HG03520 (cell line): Measurements from ENCODE around the gene LRRC9.
"Not testable (repeated sequence)": the region's sequence is repeated elsewhere in the genome, so short reads cannot be mapped to it uniquely, and the experiment has no call there.

ENCODE experiments used
- ATAC-seq: cut with Tn5 transposase; IDR thresholded peaks from one replicate; pipeline ENCODE4 v1.9.1; 2021; ENCODE audit warnings: mild to moderate bottlenecking, moderate library complexity; ENCODE audit not compliant: unreplicated experiment

Gene LRRC9

DNA sequence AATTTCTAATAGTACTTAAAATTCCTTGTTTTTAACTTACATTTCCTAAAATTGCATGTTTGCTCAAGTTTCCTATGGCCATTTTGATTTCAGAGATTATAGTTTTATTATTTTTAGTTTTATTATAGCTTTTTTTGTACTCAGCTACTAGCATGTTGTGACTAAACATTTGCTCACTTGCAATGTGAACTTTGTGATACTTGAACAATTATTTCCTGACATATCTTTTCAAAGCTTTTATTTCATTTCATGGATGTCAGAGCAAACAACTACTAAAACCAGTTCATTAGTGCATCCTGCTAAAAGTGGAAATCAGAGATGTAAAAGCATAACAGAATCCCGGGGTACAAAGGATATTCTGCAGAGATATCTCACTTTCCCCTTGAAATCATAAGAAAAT lies 138.1 kb downstream of the LRRC9 start:
- no peak for ATAC-seq

- ATAC-seq: no peak
Observed at GRCh38 chr14:60061371-60061770, 141.4 kb downstream of the LRRC9 start.

DNA sequence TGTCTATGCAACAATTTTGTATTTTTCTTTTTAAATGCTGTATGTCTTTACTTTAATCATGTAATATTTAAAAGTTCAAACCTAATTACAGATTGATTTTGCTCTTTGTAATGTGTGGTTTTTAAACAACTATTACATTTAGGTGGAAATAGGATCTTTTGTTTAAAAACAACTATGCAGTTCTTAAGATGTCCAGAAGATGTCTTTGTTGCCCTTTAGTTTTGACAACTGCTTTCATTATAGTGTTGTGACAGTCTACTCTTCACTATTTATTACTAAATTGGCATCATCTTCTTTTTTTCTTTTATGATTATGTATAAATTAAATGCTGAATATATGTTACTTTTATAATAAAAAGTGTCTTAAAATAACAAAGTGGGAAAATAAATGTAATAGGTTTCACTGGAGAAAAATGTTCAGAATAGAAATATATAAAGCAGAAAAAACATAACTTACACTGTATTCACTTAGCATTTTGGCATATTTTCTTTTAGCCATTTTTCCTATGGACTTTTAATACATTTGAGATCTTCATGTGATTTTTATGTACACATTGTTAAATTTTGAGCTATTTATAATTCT lies 144.6 kb downstream of the LRRC9 start:
- ATAC-seq: no peak

GRCh38 chr14:60067882-60068281 lies 147.9 kb downstream of the LRRC9 start:
- no peak for ATAC-seq

GRCh38 chr14:60079723-60080122 lies 159.8 kb downstream of the LRRC9 start:
- no peak for ATAC-seq

- ATAC-seq: no peak
Observed at GRCh38 chr14:60085085-60085484, 165.1 kb downstream of the LRRC9 start.

- no peak for ATAC-seq
Observed at GRCh38 chr14:60085693-60086092, 165.7 kb downstream of the LRRC9 start.

DNA sequence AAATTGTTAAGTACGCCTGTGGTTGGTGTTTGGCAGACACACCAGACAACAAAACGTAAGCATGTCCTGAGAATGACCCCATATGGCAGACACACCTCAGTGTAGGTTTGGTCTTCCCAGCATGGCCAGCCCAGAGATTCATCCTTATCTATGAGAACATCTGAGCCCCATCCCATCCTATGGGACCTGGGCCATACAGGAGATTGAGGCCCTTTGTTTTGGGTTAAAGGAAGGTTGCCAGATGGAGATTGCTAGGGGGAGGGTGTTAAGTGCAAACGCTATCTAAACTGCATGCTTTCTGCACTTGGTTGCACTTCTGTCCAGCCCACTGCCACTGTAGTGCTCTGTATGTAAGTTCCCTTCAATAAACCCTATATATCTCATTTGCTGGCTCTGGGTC lies 167.7 kb downstream of the LRRC9 start:
- ATAC-seq: no peak

- ATAC-seq: no peak
Observed at GRCh38 chr14:60089221-60089620, 169.3 kb downstream of the LRRC9 start.

DNA sequence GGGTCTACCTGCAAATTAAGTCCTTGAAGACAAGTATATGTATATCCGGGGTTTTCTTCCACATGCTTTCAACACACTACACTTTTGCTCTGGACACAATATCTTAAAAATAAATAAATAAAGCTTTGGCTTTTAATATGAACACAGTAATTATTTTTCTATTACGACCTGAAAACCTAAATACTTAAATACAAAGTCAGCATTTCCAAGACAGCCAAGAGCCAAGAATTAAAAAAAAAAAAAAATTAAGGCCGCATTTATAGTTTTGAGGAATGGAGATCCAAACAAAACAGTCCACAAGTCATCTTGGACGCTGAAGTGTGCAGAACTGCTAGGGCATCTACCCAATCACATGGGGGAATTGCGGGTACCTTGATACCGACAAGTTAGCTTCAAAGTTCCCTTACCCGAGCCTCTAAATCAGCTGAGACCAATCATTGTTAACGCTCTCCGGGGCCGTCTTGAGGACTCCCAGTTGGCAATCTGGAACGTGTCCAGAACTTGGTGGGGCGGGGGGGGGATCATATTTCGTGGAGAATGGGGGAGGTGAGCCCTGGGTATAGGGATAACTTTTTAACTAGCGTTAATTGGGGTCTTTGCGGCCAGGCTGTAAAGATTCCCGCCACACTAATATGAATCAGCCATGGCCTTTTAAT lies 171.0 kb downstream of the LRRC9 start:
- ATAC-seq: no peak

DNA sequence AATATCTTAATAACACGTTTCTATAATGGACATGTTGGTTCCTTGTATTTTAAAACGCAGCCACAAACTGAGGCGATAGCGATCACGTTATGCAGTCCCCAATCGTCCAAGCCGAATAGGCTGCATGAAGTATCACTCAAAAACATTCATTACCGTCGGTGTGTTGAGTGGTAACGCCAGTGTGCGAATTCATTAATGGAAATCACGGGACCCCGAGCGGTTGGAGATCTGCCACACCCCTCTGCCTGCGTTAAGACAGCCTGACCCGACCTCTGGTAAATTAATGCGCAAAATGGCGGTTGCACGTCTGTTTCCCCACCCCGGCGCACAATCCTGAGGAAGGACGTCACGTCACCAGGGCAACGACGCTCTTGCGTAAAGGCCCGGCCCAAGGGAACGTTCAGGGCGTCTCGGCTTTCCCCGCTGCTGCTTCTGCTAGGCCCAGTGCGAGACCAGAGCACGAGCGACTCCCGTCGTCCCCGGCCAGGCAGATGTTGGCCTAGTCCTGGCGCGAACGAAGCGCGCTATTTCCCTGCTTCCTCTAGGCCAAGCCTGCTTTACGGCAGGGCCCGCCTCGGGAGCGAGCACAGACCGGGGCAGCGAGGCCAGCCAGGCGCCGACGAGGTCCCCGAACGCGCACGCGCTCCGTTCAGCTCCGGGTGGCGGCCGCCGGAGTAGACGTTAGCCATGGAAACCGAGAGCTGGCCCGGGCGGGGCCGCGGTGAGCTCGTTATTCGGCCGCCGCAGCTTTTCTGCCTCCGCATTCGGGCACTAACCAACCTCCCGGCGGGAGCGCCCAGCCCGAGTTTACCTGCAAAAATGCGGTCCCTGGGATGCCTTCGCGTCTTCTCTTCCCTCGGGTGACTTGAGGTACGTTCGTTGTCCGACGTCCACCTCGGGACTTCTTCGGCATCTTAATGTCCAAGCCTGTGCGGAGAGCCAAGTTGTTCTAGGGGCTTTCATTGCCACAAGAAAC lies 171.9 kb downstream of the LRRC9 start, which contains the start of gene PCNX4:
TSS of gene PCNX4 (plus strand) at position 374 of the 976 bp plus-strand sequence. CDS start 15,716 bp downstream, outside the sequence.
- peak; percentile 94 for ATAC-seq

DNA sequence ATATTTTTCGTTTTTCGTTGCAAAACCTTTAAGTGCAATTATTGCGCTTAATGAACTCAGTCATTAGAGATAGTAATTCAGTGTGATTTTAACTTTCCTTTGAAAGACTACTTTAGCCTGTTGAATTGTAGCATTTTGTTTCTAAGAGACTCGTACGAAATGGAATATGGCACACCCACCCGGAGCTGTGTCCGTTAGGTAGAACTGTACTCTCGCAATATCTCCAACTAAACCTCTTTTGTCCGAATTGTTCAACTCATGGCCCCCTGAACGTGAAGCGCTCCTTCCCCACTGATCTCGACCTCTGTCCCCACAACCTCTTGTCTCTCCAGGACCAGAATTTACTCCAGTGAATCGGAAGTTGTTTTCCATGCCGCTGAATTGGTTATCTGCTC lies 172.6 kb downstream of the LRRC9 start:
- ATAC-seq: no peak

DNA sequence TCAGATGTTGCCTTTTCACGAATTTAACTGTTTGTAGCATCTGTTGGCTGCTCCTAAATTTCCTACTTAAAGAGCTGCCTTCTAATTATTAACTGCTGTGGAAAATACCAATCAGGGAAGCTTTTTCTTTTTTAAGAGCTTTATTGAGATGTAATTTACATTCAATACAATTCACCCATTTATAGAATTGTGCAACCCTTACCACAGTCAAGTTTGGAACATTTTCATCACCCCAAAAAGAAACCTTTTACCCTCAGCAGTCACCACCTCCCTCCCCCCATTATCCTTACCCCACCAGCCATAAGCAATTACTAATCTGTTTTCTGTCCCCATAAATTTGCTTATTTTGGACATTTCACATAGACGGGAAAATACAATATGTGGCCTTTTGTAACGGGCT lies 173.1 kb downstream of the LRRC9 start:
- no peak for ATAC-seq

GRCh38 chr14:60093606-60094005 lies 173.7 kb downstream of the LRRC9 start:
- ATAC-seq: no peak

GRCh38 chr14:60094306-60094897 lies 174.5 kb downstream of the LRRC9 start:
- no peak for ATAC-seq

GRCh38 chr14:60095231-60095630 lies 175.3 kb downstream of the LRRC9 start:
- ATAC-seq: no peak

DNA sequence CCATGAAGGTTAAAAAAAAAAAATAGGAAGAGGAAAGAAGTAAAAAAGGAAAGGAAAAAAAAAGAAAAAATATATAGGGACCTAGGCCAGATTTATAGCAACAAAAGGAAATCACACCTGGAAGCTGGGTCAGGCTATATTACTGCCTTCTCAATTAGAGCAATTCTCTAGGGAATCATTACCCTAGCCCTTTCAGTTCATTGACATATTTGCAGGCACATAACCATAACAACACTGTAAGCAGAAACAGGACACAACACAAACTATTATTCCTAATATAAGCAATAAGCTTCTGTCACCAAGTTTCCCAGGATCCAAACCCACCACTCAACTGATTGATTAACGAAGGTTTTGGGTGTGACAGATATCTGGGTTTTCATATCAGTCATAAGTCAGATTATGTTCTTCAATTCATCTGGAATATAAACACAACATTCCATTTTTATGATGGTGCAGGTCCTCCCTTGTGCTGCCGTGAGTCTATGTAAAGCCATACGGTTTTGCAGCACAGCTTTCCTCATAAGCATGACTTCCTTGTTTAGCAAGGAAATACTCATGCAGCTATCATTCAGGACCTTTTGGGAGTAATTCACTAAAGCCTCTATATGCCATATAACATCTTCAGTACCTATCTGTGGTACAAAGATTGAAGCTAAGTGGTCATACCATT lies 176.0 kb downstream of the LRRC9 start:
- no peak for ATAC-seq

DNA sequence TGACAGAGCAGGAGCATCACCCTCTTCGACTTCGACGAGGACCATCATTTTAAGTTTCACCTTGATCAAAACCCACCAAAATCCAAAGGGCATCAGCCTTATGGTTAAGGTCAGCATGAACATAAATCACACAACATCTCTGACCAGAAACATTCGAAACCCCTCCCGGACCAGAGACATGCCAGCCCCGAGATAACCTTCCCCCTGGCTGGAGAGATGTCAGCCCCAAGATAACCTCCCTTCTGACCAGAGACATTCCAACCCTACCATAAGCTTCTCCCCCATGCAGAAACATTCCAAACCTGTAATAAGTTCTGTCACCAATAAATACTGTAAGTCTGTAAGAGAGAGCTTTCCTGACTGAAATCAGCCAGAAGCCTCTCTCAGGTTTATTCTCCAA lies 178.0 kb downstream of the LRRC9 start:
- ATAC-seq: no peak

GRCh38 chr14:60099855-60100254 lies 179.9 kb downstream of the LRRC9 start:
- not testable (repeated sequence) for ATAC-seq

- no peak for ATAC-seq
Observed at GRCh38 chr14:60101786-60102185, 181.8 kb downstream of the LRRC9 start.

- no peak for ATAC-seq
Observed at GRCh38 chr14:60102389-60102788, 182.4 kb downstream of the LRRC9 start.
